Activated naive CD4-positive, alpha-beta T cell treated with anti-CD3 and anti-CD28 coated beads, Interleukin-2, amount 10 ng/mL, durations not matched to agents 7 days and 5 days (primary cell): Measurements from ENCODE around the gene PTPRT.

Experiments used
- CTCF ChIA-PET: fragments of 350-600 bp; sonication (Branson Sonifier 250); formaldehyde crosslinking; loops from one replicate; lab custom pipeline; 2021; ENCODE audit warnings: antibody characterized with exemption; lab: Charles Lee
- DNase-seq: peaks from one replicate; pipeline ENCODE4 v3.0.0-alpha.2; 2020
- H3K27ac Mint-ChIP-seq: one replicate; pipeline ENCODE4 v1.8.0; 2021; ENCODE audit warnings: mild to moderate bottlenecking, moderate library complexity, mixed read lengths
- H3K27me3 Mint-ChIP-seq: one replicate; pipeline ENCODE4 v1.8.0; 2021; ENCODE audit warnings: mild to moderate bottlenecking, mixed read lengths
- H3K36me3 Mint-ChIP-seq: one replicate; pipeline ENCODE4 v1.8.0; 2021; ENCODE audit warnings: mixed read lengths
- H3K4me1 Mint-ChIP-seq: one replicate; pipeline ENCODE4 v1.8.0; 2021; ENCODE audit warnings: mixed read lengths
- H3K4me3 Mint-ChIP-seq: one replicate; pipeline ENCODE4 v1.8.0; 2021; ENCODE audit warnings: mild to moderate bottlenecking, moderate library complexity, mixed read lengths
- H3K9me3 Mint-ChIP-seq: one replicate; pipeline ENCODE4 v1.8.0; 2021; ENCODE audit warnings: mixed read lengths

Gene PTPRT

GRCh38 chr20:42134265-42135098 is 1055.2 kb downstream of the PTPRT start:
- no peak overlapping the region for H3K4me3 Mint-ChIP-seq
- DNase-seq: no peak
- no peaks in the 10 kb centered on the region for H3K27me3 Mint-ChIP-seq
- H3K27ac Mint-ChIP-seq: no peak overlapping the region
- H3K36me3 Mint-ChIP-seq: no peaks in the 10 kb centered on the region
- CTCF ChIA-PET: no interaction called here
- H3K9me3 Mint-ChIP-seq: no peaks in the 10 kb centered on the region
- no peaks in the 10 kb centered on the region for H3K4me1 Mint-ChIP-seq

- CTCF ChIA-PET: no interaction called here
- no peaks in the 10 kb centered on the region for H3K4me1 Mint-ChIP-seq
- no peak for DNase-seq
- no peak overlapping the region for H3K27ac Mint-ChIP-seq
- H3K27me3 Mint-ChIP-seq: no peaks in the 10 kb centered on the region
- no peak overlapping the region for H3K4me3 Mint-ChIP-seq
- no peaks in the 10 kb centered on the region for H3K36me3 Mint-ChIP-seq
- no peaks in the 10 kb centered on the region for H3K9me3 Mint-ChIP-seq
Measured at GRCh38 chr20:42130810-42131596, 1058.7 kb downstream of the PTPRT start.

GRCh38 chr20:42125426-42125825 is 1064.3 kb downstream of the PTPRT start:
- Mint-ChIP-seq H3K36me3 (no peaks in the 10 kb centered on the region), H3K4me3 (no peak overlapping the region), H3K4me1 (no peaks in the 10 kb centered on the region), H3K9me3 (peaks cover 2% of the 10 kb centered on the region), H3K27me3 (no peaks in the 10 kb centered on the region), H3K27ac (no peak overlapping the region)
- DNase-seq: no peak
- CTCF ChIA-PET: no interaction called here

- Mint-ChIP-seq H3K9me3 (peaks cover 2% of the 10 kb centered on the region), H3K27me3 (no peaks in the 10 kb centered on the region), H3K4me3 (no peak overlapping the region), H3K36me3 (no peaks in the 10 kb centered on the region), H3K4me1 (no peaks in the 10 kb centered on the region), H3K27ac (no peak overlapping the region)
- no peak for DNase-seq
- CTCF ChIA-PET: no interaction called here
Measured at GRCh38 chr20:42123981-42124473, 1065.7 kb downstream of the PTPRT start.

GRCh38 chr20:42118409-42119125 is 1071.1 kb downstream of the PTPRT start:
- H3K4me3 Mint-ChIP-seq: no peak overlapping the region
- no peaks in the 10 kb centered on the region for H3K4me1 Mint-ChIP-seq
- CTCF ChIA-PET: no interaction called here
- no peak for DNase-seq
- H3K27ac Mint-ChIP-seq: no peak overlapping the region
- no peaks in the 10 kb centered on the region for H3K36me3 Mint-ChIP-seq
- H3K27me3 Mint-ChIP-seq: no peaks in the 10 kb centered on the region
- H3K9me3 Mint-ChIP-seq: peaks cover 4% of the 10 kb centered on the region

- Mint-ChIP-seq H3K9me3 (peaks cover 4% of the 10 kb centered on the region), H3K4me3 (no peak overlapping the region), H3K27me3 (no peaks in the 10 kb centered on the region), H3K27ac (no peak overlapping the region), H3K36me3 (no peaks in the 10 kb centered on the region), H3K4me1 (no peaks in the 10 kb centered on the region)
- DNase-seq: no peak
- CTCF ChIA-PET: no interaction called here
Measured at GRCh38 chr20:42118001-42118400, 1071.7 kb downstream of the PTPRT start.

- H3K27ac Mint-ChIP-seq: no peak overlapping the region
- CTCF ChIA-PET: no interaction called here
Measured at GRCh38 chr20:42113236-42113635, 1076.5 kb downstream of the PTPRT start.

GRCh38 chr20:42112161-42112560 is 1077.5 kb downstream of the PTPRT start:
- Mint-ChIP-seq H3K27ac (no peak overlapping the region), H3K27me3 (no peaks in the 10 kb centered on the region), H3K4me1 (no peaks in the 10 kb centered on the region), H3K36me3 (no peaks in the 10 kb centered on the region), H3K9me3 (peaks cover 3% of the 10 kb centered on the region), H3K4me3 (no peak overlapping the region)
- DNase-seq: no peak
- CTCF ChIA-PET: no interaction called here

More at GRCh38 chr20:42113236-42113635, 1076.5 kb downstream of the PTPRT start:
- Mint-ChIP-seq H3K4me1 (no peaks in the 10 kb centered on the region), H3K9me3 (peaks cover 6% of the 10 kb centered on the region), H3K4me3 (no peak overlapping the region), H3K27me3 (no peaks in the 10 kb centered on the region), H3K36me3 (no peaks in the 10 kb centered on the region)
- no peak for DNase-seq

- CTCF ChIA-PET: no interaction called here
- H3K27me3 Mint-ChIP-seq: no peaks in the 10 kb centered on the region
- H3K9me3 Mint-ChIP-seq: peaks cover 9% of the 10 kb centered on the region
- H3K27ac Mint-ChIP-seq: no peak overlapping the region
- no peak for DNase-seq
- H3K4me1 Mint-ChIP-seq: no peaks in the 10 kb centered on the region
- no peak overlapping the region for H3K4me3 Mint-ChIP-seq
- no peaks in the 10 kb centered on the region for H3K36me3 Mint-ChIP-seq
Measured at GRCh38 chr20:42111349-42111748, 1078.4 kb downstream of the PTPRT start.

GRCh38 chr20:42110301-42110700 is 1079.4 kb downstream of the PTPRT start:
- no peaks in the 10 kb centered on the region for H3K4me1 Mint-ChIP-seq
- no peak for DNase-seq
- H3K4me3 Mint-ChIP-seq: no peak overlapping the region
- H3K36me3 Mint-ChIP-seq: no peaks in the 10 kb centered on the region
- H3K27ac Mint-ChIP-seq: no peak overlapping the region
- peaks cover 12% of the 10 kb centered on the region for H3K9me3 Mint-ChIP-seq
- H3K27me3 Mint-ChIP-seq: no peaks in the 10 kb centered on the region
- CTCF ChIA-PET: no interaction called here

- Mint-ChIP-seq H3K9me3 (peaks cover 10% of the 10 kb centered on the region), H3K36me3 (no peaks in the 10 kb centered on the region), H3K27me3 (no peaks in the 10 kb centered on the region), H3K27ac (no peak overlapping the region), H3K4me3 (no peak overlapping the region), H3K4me1 (no peaks in the 10 kb centered on the region)
- no peak for DNase-seq
- CTCF ChIA-PET: no interaction called here
Measured at GRCh38 chr20:42102000-42102399, 1087.7 kb downstream of the PTPRT start.

GRCh38 chr20:42100137-42100704 is 1089.5 kb downstream of the PTPRT start:
- H3K4me1 Mint-ChIP-seq: no peaks in the 10 kb centered on the region
- H3K36me3 Mint-ChIP-seq: no peaks in the 10 kb centered on the region
- H3K27ac Mint-ChIP-seq: no peak overlapping the region
- H3K27me3 Mint-ChIP-seq: no peaks in the 10 kb centered on the region
- H3K9me3 Mint-ChIP-seq: peaks cover 6% of the 10 kb centered on the region
- H3K4me3 Mint-ChIP-seq: no peak overlapping the region
- CTCF ChIA-PET: no interaction called here
- no peak for DNase-seq

GRCh38 chr20:42099101-42099500 is 1090.6 kb downstream of the PTPRT start:
- no peaks in the 10 kb centered on the region for H3K36me3 Mint-ChIP-seq
- DNase-seq: no peak
- no peaks in the 10 kb centered on the region for H3K27me3 Mint-ChIP-seq
- no peak overlapping the region for H3K4me3 Mint-ChIP-seq
- peaks cover 6% of the 10 kb centered on the region for H3K9me3 Mint-ChIP-seq
- no peaks in the 10 kb centered on the region for H3K4me1 Mint-ChIP-seq
- CTCF ChIA-PET: no interaction called here
- no peak overlapping the region for H3K27ac Mint-ChIP-seq

GRCh38 chr20:42098418-42098817 is 1091.3 kb downstream of the PTPRT start:
- Mint-ChIP-seq H3K27ac (no peak overlapping the region), H3K36me3 (no peaks in the 10 kb centered on the region), H3K4me3 (no peak overlapping the region), H3K4me1 (no peaks in the 10 kb centered on the region), H3K27me3 (no peaks in the 10 kb centered on the region), H3K9me3 (peaks cover 6% of the 10 kb centered on the region)
- no peak for DNase-seq
- CTCF ChIA-PET: no interaction called here
